ENCODE data around the gene MSANTD7.

MSANTD7 gene

DNA sequence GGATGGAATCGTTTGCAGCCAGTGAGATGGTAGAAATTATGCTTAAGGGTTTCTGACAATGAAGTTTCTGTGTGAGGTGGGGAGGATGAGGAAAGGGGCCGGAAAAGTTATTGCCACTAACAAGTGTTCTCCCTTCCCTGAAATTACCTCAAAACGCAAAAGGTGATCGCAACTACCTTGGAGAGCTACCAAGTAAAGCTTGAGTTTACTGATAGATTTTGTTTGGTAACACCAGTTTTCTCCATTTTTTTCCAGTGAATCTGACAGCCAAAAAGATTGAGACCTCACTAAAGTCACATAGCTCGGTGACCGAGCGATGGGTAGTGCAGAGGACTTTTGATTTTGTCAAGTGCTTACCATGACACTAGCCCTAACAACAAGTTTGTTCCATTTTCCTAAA lies 42.1 kb downstream of the MSANTD7 start:
- peak overlapping the region; percentile 75 for H3K27ac Mint-ChIP-seq

DNA sequence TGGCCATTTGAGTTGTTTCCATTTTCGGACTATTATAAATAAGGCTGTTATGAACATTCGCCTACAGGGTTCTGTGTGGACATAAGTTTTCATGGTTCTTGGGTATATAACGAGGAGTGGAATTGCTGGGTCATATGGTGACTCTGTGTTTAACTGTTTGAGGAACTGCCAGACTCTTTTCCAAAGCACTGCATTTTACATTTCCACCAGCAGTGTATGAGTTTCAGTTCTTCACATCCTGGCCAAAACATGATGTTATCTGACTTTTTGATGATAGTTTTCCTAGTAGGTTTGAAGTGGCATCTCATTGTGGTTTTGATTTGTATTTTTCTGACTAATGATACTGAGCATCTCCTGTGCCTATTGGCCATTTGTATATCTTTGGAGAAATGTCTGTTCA lies 46.0 kb downstream of the MSANTD7 start:
- Mint-ChIP-seq H3K27ac (no peak overlapping the region), H3K9me3 (no peaks in the 10 kb centered on the region), H3K4me1 (peaks cover 7% of the 10 kb centered on the region), H3K27me3 (no peaks in the 10 kb centered on the region), H3K36me3 (no peaks in the 10 kb centered on the region), H3K4me3 (no peak overlapping the region)
- DNase-seq (ENCODE audit: low spot score in 2 of 2) (no peak), ATAC-seq (ENCODE audit: low read depth) (no peak)

More for the DNA sequence above, 42.1 kb downstream of the MSANTD7 start:
- peaks cover 16% of the 10 kb centered on the region for H3K4me1 Mint-ChIP-seq
- no peak for ATAC-seq (ENCODE audit: low read depth)
- no peaks in the 10 kb centered on the region for H3K36me3 Mint-ChIP-seq
- H3K4me3 Mint-ChIP-seq = peak overlapping the region; percentile 93
- no peaks in the 10 kb centered on the region for H3K9me3 Mint-ChIP-seq
- DNase-seq (ENCODE audit: low spot score in 2 of 2) = no peak
- H3K27me3 Mint-ChIP-seq = no peaks in the 10 kb centered on the region

Data from memory B cell (primary cell).